Limb (tissue), 2 donors: ENCODE results near the gene CEMP1.

Source experiments
- DNase-seq, 2 donors: peaks; one replicate each; pipeline ENCODE4 v3.0.0-alpha.2; 2016; ENCODE audit errors: extremely low spot score in 2 of 2

CEMP1 gene

GRCh38 chr16:2486645-2487516 lies 44.3 kb downstream of the CEMP1 start:
- DNase-seq, result no peak

- DNase-seq, result no peak
Measured at GRCh38 chr16:2485811-2486507, 45.2 kb downstream of the CEMP1 start.

GRCh38 chr16:2484898-2485508 lies 46.2 kb downstream of the CEMP1 start:
- no peak for DNase-seq

- no peak for DNase-seq
Measured at GRCh38 chr16:2483939-2484897, 47.0 kb downstream of the CEMP1 start.

GRCh38 chr16:2482708-2483534 lies 48.3 kb downstream of the CEMP1 start:
- peak in 1 of 2 donors; percentile 56 for DNase-seq

- DNase-seq, result no peak
Measured at GRCh38 chr16:2482249-2482648, 49.0 kb downstream of the CEMP1 start.

GRCh38 chr16:2481676-2482075 lies 49.5 kb downstream of the CEMP1 start:
- no peak for DNase-seq

GRCh38 chr16:2480948-2481347 lies 50.3 kb downstream of the CEMP1 start:
- no peak for DNase-seq
